Measurements from ENCODE around the gene NAPB. TPM values are rescaled to one million over a fixed set of nuclear protein-coding genes. Genes with fewer than 3 reads are reported as not detected.
A peak's percentile ranks its signal among the peaks of the same experiment; 100 is the strongest.

The NAPB gene
- polyA plus RNA-seq, 2 of the 4 experiments (the other 2 are of a cell fraction), result 6.2 to 12.7 TPM

- Histone ChIP-seq H3K4me2 (no peak overlapping the region), H3K4me3 (no peak overlapping the region), H3K4me1 (no peaks in the 10 kb centered on the region), H3K27ac (no peak overlapping the region), H3K9me3 (0 out of 3 replicates have a peak, but pooled peaks cover 2% of the 10 kb centered on the region)
- no peak for ATAC-seq
- FAIRE-seq, result no peak
- 52% methylated on average over 7 of the region's 7 CpGs for WGBS (ENCODE audit: missing lambda C conversion rate)
- CTCF ChIA-PET, result interaction anchor here (1.5 kb wide), 1 partner anchor 14 kb away, joined by 4 read pairs; no protein-coding TSS in a partner anchor
- POLR2A ChIA-PET, result no interaction called here
- TF ChIP-seq POLR2AphosphoS2 (conservative IDR thresholded peaks at IDR 0.05; ENCODE audit: low read length) (no peak), RFX5 (IDR thresholded peaks at IDR 0.05) (no peak), EHMT2 (IDR thresholded peaks at IDR 0.05; ENCODE audit: low read depth) (no peak), CBX2 (IDR thresholded peaks at IDR 0.05; ENCODE audit: borderline replicate concordance, low read depth) (no peak), JUN (IDR thresholded peaks at IDR 0.05) (no peak), JUNB (IDR thresholded peaks at IDR 0.05) (no peak), CBX8 (IDR thresholded peaks at IDR 0.05) (no peak), MYC (IDR thresholded peaks at IDR 0.05; ENCODE audit: borderline replicate concordance, low read length) (no peak), BCL3 (IDR thresholded peaks at IDR 0.05) (no peak), HOXA7 (CRISPR knock-in tag; IDR thresholded peaks at IDR 0.05) (no peak), HEYL (CRISPR knock-in tag; IDR thresholded peaks at IDR 0.05) (no peak), MAFK (IDR thresholded peaks at IDR 0.05; ENCODE audit: partially characterized antibody) (no peak), TFCP2L1 (CRISPR knock-in tag; IDR thresholded peaks at IDR 0.05) (no peak), RARB (CRISPR knock-in tag; IDR thresholded peaks at IDR 0.05) (no peak), E2F6 (IDR thresholded peaks at IDR 0.05; ENCODE audit: borderline replicate concordance, low read depth) (no peak)
- no peak for DNase-seq (ENCODE audit: low read depth in 1 of 2, low spot score in 1 of 2)
These were observed 34.4 kb upstream of the NAPB start for GRCh38 chr20:23455639-23456038.

DNA sequence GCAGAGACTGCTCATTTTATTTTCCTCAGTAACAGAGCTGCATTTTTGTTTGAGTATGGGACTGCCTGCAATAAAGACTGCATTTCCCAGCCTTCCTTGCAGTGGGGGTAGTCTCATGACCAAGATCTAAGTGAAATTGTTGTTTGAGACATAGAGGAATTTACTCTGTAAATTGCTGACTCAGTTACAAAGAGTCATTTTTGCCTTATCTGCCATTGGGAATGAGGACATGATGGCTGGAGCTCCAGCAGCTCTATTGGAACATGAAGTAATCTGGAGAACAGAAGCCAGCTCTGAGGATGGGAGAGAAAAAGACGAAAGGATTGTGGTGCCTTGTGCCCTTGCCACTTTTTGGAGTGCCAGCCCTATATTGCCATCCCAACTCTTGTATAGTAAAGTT is 33.5 kb upstream of the NAPB start:
- 24% methylated on average over 1 of the region's 1 CpG for WGBS (ENCODE audit: missing lambda C conversion rate)
- H3K9me3 ChIP-seq, result 0 out of 3 replicates have a peak, but pooled peaks cover 2% of the 10 kb centered on the region
- TF ChIP-seq KDM5A (IDR thresholded peaks at IDR 0.05) (no peak), ZSCAN20 (CRISPR knock-in tag; IDR thresholded peaks at IDR 0.05) (no peak), MAFK (IDR thresholded peaks at IDR 0.05; ENCODE audit: partially characterized antibody) (peak; percentile 90), CHD4 (IDR thresholded peaks at IDR 0.05; ENCODE audit: borderline replicate concordance) (no peak)

GRCh38 chr20:23453549-23454543 is 32.6 kb upstream of the NAPB start:
- CTCF ChIA-PET, result interaction anchor here (1.5 to 2.6 kb wide), 2 partner anchors 12 kb away, joined by 4 to 18 read pairs; no protein-coding TSS in a partner anchor
- H3K27ac ChIP-seq, result no peak overlapping the region
- H3K4me3 ChIP-seq, result no peak overlapping the region
- ATAC-seq (no peak), FAIRE-seq (peak; percentile 54), DNase-seq (ENCODE audit: low read depth in 1 of 2, low spot score in 1 of 2) (no peak)
- H3K4me1 ChIP-seq, result no peaks in the 10 kb centered on the region
- POLR2A ChIA-PET, result no interaction called here
- 0 out of 3 replicates have a peak, but pooled peaks cover 2% of the 10 kb centered on the region for H3K9me3 ChIP-seq
- no peak overlapping the region for H3K4me2 ChIP-seq
- 58% methylated on average over 15 of the region's 15 CpGs for WGBS (ENCODE audit: missing lambda C conversion rate)
- TF ChIP-seq USF2 (IDR thresholded peaks at IDR 0.05) (no peak), MAFK (IDR thresholded peaks at IDR 0.05; ENCODE audit: partially characterized antibody) (no peak), SREBF2 (IDR thresholded peaks at IDR 0.05) (no peak), MAZ (IDR thresholded peaks at IDR 0.05; ENCODE audit: borderline replicate concordance, low read depth, low read length) (no peak), FOSL2 (IDR thresholded peaks at IDR 0.05) (no peak), FOSL2 (CRISPR knock-in tag; IDR thresholded peaks at IDR 0.05) (no peak), NPAS2 (CRISPR knock-in tag; IDR thresholded peaks at IDR 0.05; ENCODE audit: borderline replicate concordance) (no peak), JUNB (IDR thresholded peaks at IDR 0.05) (no peak), PBX3 (IDR thresholded peaks at IDR 0.05) (no peak)
- TF ChIP-seq, protein P1, sequence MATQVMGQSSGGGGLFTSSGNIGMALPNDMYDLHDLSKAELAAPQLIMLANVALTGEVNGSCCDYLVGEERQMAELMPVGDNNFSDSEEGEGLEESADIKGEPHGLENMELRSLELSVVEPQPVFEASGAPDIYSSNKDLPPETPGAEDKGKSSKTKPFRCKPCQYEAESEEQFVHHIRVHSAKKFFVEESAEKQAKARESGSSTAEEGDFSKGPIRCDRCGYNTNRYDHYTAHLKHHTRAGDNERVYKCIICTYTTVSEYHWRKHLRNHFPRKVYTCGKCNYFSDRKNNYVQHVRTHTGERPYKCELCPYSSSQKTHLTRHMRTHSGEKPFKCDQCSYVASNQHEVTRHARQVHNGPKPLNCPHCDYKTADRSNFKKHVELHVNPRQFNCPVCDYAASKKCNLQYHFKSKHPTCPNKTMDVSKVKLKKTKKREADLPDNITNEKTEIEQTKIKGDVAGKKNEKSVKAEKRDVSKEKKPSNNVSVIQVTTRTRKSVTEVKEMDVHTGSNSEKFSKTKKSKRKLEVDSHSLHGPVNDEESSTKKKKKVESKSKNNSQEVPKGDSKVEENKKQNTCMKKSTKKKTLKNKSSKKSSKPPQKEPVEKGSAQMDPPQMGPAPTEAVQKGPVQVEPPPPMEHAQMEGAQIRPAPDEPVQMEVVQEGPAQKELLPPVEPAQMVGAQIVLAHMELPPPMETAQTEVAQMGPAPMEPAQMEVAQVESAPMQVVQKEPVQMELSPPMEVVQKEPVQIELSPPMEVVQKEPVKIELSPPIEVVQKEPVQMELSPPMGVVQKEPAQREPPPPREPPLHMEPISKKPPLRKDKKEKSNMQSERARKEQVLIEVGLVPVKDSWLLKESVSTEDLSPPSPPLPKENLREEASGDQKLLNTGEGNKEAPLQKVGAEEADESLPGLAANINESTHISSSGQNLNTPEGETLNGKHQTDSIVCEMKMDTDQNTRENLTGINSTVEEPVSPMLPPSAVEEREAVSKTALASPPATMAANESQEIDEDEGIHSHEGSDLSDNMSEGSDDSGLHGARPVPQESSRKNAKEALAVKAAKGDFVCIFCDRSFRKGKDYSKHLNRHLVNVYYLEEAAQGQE (IDR thresholded peaks at IDR 0.05), result no peak

More for the DNA sequence above, 33.5 kb upstream of the NAPB start:
- no peak overlapping the region for H3K4me2 ChIP-seq
- FAIRE-seq (no peak), DNase-seq (ENCODE audit: low read depth in 1 of 2, low spot score in 1 of 2) (no peak), ATAC-seq (no peak)
- H3K4me3 ChIP-seq, result no peak overlapping the region
- ChIA-PET CTCF (interaction anchor here (1.5 kb wide), 1 partner anchor 13 kb away, joined by 4 read pairs; no protein-coding TSS in a partner anchor), POLR2A (no interaction called here)
- H3K27ac ChIP-seq, result no peak overlapping the region
- no peaks in the 10 kb centered on the region for H3K4me1 ChIP-seq

All from A549 (cell line).